ENCODE measurements around the gene IGF2R. TPM values are rescaled to one million over a fixed set of nuclear protein-coding genes. Genes with fewer than 3 reads are reported as not detected.

Gene IGF2R
- total and polyA plus RNA-seq, 2 experiments from 2014 or later, result 8.1 to 30.9 TPM

DNA sequence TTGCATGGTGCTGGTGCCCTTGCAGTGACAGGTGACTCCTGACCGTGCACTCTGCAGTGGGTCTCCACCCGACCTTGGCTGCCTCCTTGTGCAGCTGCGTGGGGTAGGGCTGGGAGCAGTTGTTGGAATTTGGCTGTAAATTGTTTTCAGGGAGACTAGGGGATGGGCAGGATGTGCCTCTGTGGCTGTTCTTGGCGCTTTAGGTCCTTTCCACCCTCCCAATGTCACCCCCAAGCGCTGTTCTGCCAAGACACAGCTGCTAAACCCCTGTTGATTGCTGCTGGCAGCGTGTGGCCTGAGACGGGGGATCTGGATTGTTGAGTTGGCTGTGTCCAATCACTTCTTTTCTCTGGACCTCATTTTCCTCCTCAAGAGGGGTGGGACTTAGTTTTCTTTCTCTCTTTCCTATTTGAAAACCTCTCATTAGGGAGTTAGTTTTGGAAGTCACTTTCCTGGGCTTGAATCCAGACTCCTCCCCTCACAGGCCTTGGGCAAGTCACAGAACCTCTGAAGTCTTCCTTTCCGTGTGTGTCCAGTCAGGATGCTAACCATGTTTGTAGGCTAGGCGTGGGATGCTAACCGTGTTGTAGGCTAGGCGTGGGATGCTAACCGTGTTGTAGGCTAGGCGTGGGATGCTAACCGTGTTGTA is 8.5 kb downstream of the IGF2R start:
- no peak overlapping the region for H3K4me2 ChIP-seq (ENCODE audit: unreplicated experiment)
- peak; percentile 51 for DNase-seq
- peaks cover 27% of the 10 kb centered on the region for H3K4me1 ChIP-seq (ENCODE audit: insufficient read depth)
- no peak overlapping the region for H2AFZ ChIP-seq
- no peaks in the 10 kb centered on the region for H3K27me3 ChIP-seq (replicated peaks; ENCODE audit: insufficient read depth)
- no peaks in the 10 kb centered on the region for H3K9me3 ChIP-seq (ENCODE audit: low read depth)
- no peak overlapping the region for H3K4me3 ChIP-seq
- TF ChIP-seq EZH2phosphoT487 (IDR thresholded peaks at IDR 0.05; ENCODE audit: insufficient read depth, low read depth) (no peak), EZH2 (IDR thresholded peaks at IDR 0.05; ENCODE audit: insufficient read depth, poor library complexity, severe bottlenecking) (no peak)
- in situ Hi-C loops (cut with MboI), result no loop called here
- no peaks in the 10 kb centered on the region for H3K9me2 ChIP-seq (ENCODE audit: insufficient read depth)
- H3K27ac ChIP-seq, result no peak overlapping the region
- H4K20me1 ChIP-seq (ENCODE audit: insufficient read depth), result peaks cover 8% of the 10 kb centered on the region
- H3F3A ChIP-seq (ENCODE audit: insufficient read depth), result peaks cover 23% of the 10 kb centered on the region
- no peaks in the 10 kb centered on the region for H3K36me3 ChIP-seq (ENCODE audit: low read depth)
- no peak overlapping the region for H3K9ac ChIP-seq
- H3K79me2 ChIP-seq (ENCODE audit: insufficient read depth), result peaks cover 93% of the 10 kb centered on the region
- 45 to 49% methylated on average over 14 of the region's 14 CpGs for WGBS, 2 experiments (ENCODE audit: low coverage in 1 of 2, low lambda C conversion rate in 2 of 2, missing lambda C conversion rate in 2 of 2)

DNA sequence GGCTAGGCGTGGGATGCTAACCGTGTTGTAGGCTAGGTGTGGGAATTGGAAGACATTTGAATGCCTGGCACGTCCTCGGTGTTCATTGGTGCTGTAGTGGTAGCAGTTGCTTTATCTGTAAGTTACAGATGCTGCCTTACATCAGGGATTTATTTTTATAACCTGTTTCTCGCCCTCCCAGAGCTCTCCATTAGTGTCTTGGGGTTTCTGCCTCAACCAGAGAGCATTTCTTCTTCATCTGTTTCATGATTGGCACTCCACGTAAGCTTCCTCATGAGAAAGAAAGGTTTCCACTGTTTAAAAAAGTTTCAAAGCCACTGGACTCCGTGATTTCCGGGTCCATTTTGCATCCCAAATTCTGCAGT is 9.0 kb downstream of the IGF2R start:
- TF ChIP-seq EZH2phosphoT487 (IDR thresholded peaks at IDR 0.05; ENCODE audit: insufficient read depth, low read depth), result no peak
- no peak for TF ChIP-seq EZH2 (IDR thresholded peaks at IDR 0.05; ENCODE audit: insufficient read depth, poor library complexity, severe bottlenecking)
- in situ Hi-C loops (cut with MboI), result no loop called here
- no peak overlapping the region for H3K9ac ChIP-seq
- no peak overlapping the region for H2AFZ ChIP-seq
- peaks cover 5% of the 10 kb centered on the region; the same call in 1 of the 2 replicates for H4K20me1 ChIP-seq (ENCODE audit: insufficient read depth)
- peaks cover 24% of the 10 kb centered on the region for H3F3A ChIP-seq (ENCODE audit: insufficient read depth)
- H3K4me2 ChIP-seq (ENCODE audit: unreplicated experiment), result no peak overlapping the region
- no peak for DNase-seq
- H3K9me3 ChIP-seq (ENCODE audit: low read depth), result no peaks in the 10 kb centered on the region
- no peak overlapping the region for H3K4me3 ChIP-seq
- H3K9me2 ChIP-seq (ENCODE audit: insufficient read depth), result no peaks in the 10 kb centered on the region
- WGBS, 2 experiments (ENCODE audit: low coverage in 1 of 2, low lambda C conversion rate in 2 of 2, missing lambda C conversion rate in 2 of 2), result 58 to 62% methylated on average over 8 of the region's 8 CpGs
- H3K27me3 ChIP-seq (replicated peaks; ENCODE audit: insufficient read depth), result no peaks in the 10 kb centered on the region
- no peak overlapping the region for H3K27ac ChIP-seq
- H3K4me1 ChIP-seq (ENCODE audit: insufficient read depth), result peaks cover 33% of the 10 kb centered on the region
- no peaks in the 10 kb centered on the region for H3K36me3 ChIP-seq (ENCODE audit: low read depth)
- peaks cover 93% of the 10 kb centered on the region for H3K79me2 ChIP-seq (ENCODE audit: insufficient read depth)

DNA sequence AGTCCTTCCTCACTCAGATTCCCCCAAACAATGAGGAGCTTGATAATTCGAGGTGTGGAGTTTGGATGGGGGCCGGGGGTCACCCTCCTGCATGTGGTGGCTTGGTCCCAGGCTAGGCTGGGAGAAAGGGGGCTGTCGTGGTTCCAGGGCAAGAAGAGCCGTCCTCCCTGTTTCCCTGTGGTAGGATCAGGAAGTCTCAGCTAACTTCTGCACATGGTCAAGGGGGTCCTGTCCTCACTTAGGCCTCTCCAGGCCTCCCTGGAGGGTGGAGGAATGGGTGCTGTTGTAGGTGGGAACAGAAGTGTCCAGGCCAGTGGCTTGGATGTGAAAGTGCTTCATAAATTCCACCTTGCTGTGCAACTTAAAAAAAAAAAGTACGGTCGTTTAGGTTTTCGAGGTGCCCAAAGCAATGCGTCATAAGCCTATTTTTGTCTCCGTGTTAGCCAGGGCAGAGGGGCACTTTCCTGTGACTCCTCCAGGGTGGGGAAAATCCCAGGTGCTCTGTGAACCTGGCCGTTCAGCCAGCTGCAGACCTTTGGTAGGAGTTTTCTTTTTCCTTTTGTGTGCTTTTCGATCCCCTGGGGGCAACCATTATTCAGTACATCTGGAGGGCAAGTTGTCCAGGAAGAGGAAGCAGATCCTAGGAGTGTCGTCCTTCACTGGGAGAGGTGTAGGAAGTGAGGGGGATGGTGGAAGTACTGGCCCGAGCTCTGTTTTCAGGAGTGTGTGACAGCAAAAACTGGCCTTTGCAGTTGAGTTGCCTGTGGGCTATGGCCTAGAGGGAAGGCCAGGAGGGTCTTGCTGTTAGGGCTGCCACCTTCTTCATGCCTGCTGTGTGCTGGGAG is 9.6 kb downstream of the IGF2R start:
- in situ Hi-C loops (cut with MboI), result no loop called here
- Histone ChIP-seq H3F3A (ENCODE audit: insufficient read depth) (peaks cover 23% of the 10 kb centered on the region), H3K79me2 (ENCODE audit: insufficient read depth) (peaks cover 93% of the 10 kb centered on the region), H3K4me2 (ENCODE audit: unreplicated experiment) (peak overlapping the region; percentile 14), H3K9ac (no peak overlapping the region), H3K27ac (no peak overlapping the region), H3K9me3 (ENCODE audit: low read depth) (no peaks in the 10 kb centered on the region), H2AFZ (no peak overlapping the region), H4K20me1 (ENCODE audit: insufficient read depth) (peaks cover 5% of the 10 kb centered on the region; the same call in 1 of the 2 replicates), H3K27me3 (replicated peaks; ENCODE audit: insufficient read depth) (no peaks in the 10 kb centered on the region), H3K4me1 (ENCODE audit: insufficient read depth) (peaks cover 38% of the 10 kb centered on the region), H3K36me3 (ENCODE audit: low read depth) (no peaks in the 10 kb centered on the region), H3K4me3 (no peak overlapping the region), H3K9me2 (ENCODE audit: insufficient read depth) (no peaks in the 10 kb centered on the region)
- DNase-seq, result no peak
- 76 to 78% methylated on average over 13 of the region's 13 CpGs for WGBS, 2 experiments (ENCODE audit: low coverage in 1 of 2, low lambda C conversion rate in 2 of 2, missing lambda C conversion rate in 2 of 2)
- no peak for TF ChIP-seq EZH2phosphoT487 (IDR thresholded peaks at IDR 0.05; ENCODE audit: insufficient read depth, low read depth)
- TF ChIP-seq EZH2 (IDR thresholded peaks at IDR 0.05; ENCODE audit: insufficient read depth, poor library complexity, severe bottlenecking), result no peak

DNA sequence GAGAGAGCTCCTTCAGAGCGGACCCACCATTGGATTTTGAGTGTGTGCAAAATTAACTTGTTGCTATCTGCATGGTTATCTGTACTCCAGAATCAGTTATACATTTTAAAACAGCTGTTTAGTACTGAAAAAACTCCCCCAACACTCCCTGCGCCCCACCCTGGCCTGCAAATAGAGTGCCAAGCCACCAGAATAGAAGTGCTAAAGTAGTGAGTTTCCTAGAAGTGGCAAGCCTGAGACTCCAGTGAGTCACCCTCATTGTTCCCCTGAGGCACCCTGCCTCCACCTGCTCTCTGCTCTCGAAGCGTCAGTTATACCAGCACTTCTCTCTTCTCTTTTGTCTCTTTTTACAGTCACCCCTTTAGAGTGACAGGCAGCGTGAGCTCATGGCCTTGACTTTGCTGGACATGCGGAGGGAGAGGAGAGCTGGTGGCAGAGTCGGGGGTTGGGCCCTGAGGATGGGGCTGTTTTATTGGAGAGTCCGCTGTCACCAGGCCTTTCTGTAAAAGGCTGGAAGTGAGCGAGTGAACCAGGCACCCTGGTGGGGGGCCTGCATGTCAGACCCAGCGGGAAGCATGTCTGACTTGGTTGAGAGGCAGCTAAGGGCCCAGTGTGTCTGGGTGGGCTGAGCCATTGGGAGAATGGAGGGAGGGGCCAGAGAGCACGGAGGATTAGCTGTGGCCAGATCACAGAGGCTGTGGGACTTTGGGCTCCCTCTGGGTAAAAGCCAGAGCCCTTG is 10.4 kb downstream of the IGF2R start:
- 70 to 71% methylated on average over 11 of the region's 11 CpGs for WGBS, 2 experiments (ENCODE audit: low coverage in 1 of 2, low lambda C conversion rate in 2 of 2, missing lambda C conversion rate in 2 of 2)
- Histone ChIP-seq H3F3A (ENCODE audit: insufficient read depth) (peaks cover 21% of the 10 kb centered on the region), H3K27ac (no peak overlapping the region), H3K9ac (no peak overlapping the region), H4K20me1 (ENCODE audit: insufficient read depth) (peaks cover 5% of the 10 kb centered on the region; the same call in 1 of the 2 replicates), H3K4me3 (no peak overlapping the region), H3K79me2 (ENCODE audit: insufficient read depth) (peaks cover 97% of the 10 kb centered on the region), H3K4me1 (ENCODE audit: insufficient read depth) (peaks cover 36% of the 10 kb centered on the region), H3K27me3 (replicated peaks; ENCODE audit: insufficient read depth) (no peaks in the 10 kb centered on the region), H3K36me3 (ENCODE audit: low read depth) (no peaks in the 10 kb centered on the region), H3K9me3 (ENCODE audit: low read depth) (no peaks in the 10 kb centered on the region), H2AFZ (no peak overlapping the region), H3K4me2 (ENCODE audit: unreplicated experiment) (peak overlapping the region; percentile 14), H3K9me2 (ENCODE audit: insufficient read depth) (no peaks in the 10 kb centered on the region)
- DNase-seq, result peak; percentile 78
- in situ Hi-C loops (cut with MboI), result no loop called here
- TF ChIP-seq EZH2 (IDR thresholded peaks at IDR 0.05; ENCODE audit: insufficient read depth, poor library complexity, severe bottlenecking), result no peak
- no peak for TF ChIP-seq EZH2phosphoT487 (IDR thresholded peaks at IDR 0.05; ENCODE audit: insufficient read depth, low read depth)
